Hematopoietic multipotent progenitor cell (in vitro differentiated cells): ENCODE measurements around the gene EFR3B. TPM values are rescaled to one million over a fixed set of nuclear protein-coding genes. Genes with fewer than 3 reads are reported as not detected.

Experiments
- DNase-seq, 3 donors: peaks; one replicate each; pipeline ENCODE4 v3.0.0-alpha.2; 2011 to 2015; ENCODE audit warnings: low read depth in 2 of 3, low spot score in 2 of 3
- total RNA-seq: library from RNA; depleted of rRNA; stranded (reverse); fragments of >200 nt; gene quantifications from one replicate; pipeline ENCODE4 v1.2.3, GENCODE V29; 2012

The EFR3B gene
- total RNA-seq, 1 donor, result 0.27 TPM

- DNase-seq, result no peak
These were observed 7.8 kb upstream of the EFR3B start for GRCh38 chr2:25034081-25034480.

- no peak for DNase-seq
These were observed 6.2 kb upstream of the EFR3B start for GRCh38 chr2:25035537-25036220.

GRCh38 chr2:25036221-25036559 lies 5.7 kb upstream of the EFR3B start:
- DNase-seq, result no peak

- no peak for DNase-seq
These were observed 2.8 kb upstream of the EFR3B start for GRCh38 chr2:25039126-25039525.

- peak; percentile 32 to 60 (median 44) for DNase-seq
These were observed 459 bp upstream of the EFR3B start for GRCh38 chr2:25041307-25041927.

- DNase-seq, result peak in 1 of 3 donors; percentile 27
These were observed 705 bp downstream of the EFR3B start for GRCh38 chr2:25042321-25043240.

- DNase-seq, result peak in 2 of 3 donors; percentile 64 to 66
These were observed 1.5 kb downstream of the EFR3B start for GRCh38 chr2:25043241-25043867.

GRCh38 chr2:25044011-25044410 lies 2.1 kb downstream of the EFR3B start:
- no peak for DNase-seq

GRCh38 chr2:25044990-25045389 lies 3.1 kb downstream of the EFR3B start:
- DNase-seq, result peak in 1 of 3 donors; percentile 32

- no peak for DNase-seq
These were observed 7.5 kb downstream of the EFR3B start for GRCh38 chr2:25049422-25049821.

GRCh38 chr2:25050128-25050527 lies 8.3 kb downstream of the EFR3B start:
- DNase-seq, result no peak

GRCh38 chr2:25053041-25053440 lies 11.2 kb downstream of the EFR3B start:
- DNase-seq, result no peak

GRCh38 chr2:25054720-25055119 lies 12.8 kb downstream of the EFR3B start:
- DNase-seq, result no peak

GRCh38 chr2:25055376-25055920 lies 13.6 kb downstream of the EFR3B start:
- no peak for DNase-seq

- DNase-seq, result no peak
These were observed 14.4 kb downstream of the EFR3B start for GRCh38 chr2:25056098-25056821.

GRCh38 chr2:25062511-25062917 lies 20.6 kb downstream of the EFR3B start:
- DNase-seq, result no peak

- DNase-seq, result no peak
These were observed 22.2 kb downstream of the EFR3B start for GRCh38 chr2:25063876-25064660.

GRCh38 chr2:25065768-25066167 lies 23.9 kb downstream of the EFR3B start:
- no peak for DNase-seq

- DNase-seq, result no peak
These were observed 24.6 kb downstream of the EFR3B start for GRCh38 chr2:25066455-25066854.
